ENCODE data around the gene CUX1.

- TF ChIP-seq BACH2 (CRISPR knock-in tag; IDR thresholded peaks at IDR 0.05; ENCODE audit: borderline replicate concordance) (no peak), PATZ1 (CRISPR knock-in tag; IDR thresholded peaks at IDR 0.05; ENCODE audit: borderline replicate concordance) (no peak)
These were observed 127.8 kb downstream of the CUX1 start for GRCh38 chr7:101945034-101945758.

Measured in SK-N-SH treated with all-trans-retinoic acid at 6 μM for 48 hours (cell line).